Measurements from ENCODE around the gene GJA9. TPM values are rescaled to one million over a fixed set of nuclear protein-coding genes. Genes with fewer than 3 reads are reported as not detected.
A peak's percentile ranks its signal among the peaks of the same experiment; 100 is the strongest.
"Not testable (repeated sequence)": the region's sequence is repeated elsewhere in the genome, so short reads cannot be mapped to it uniquely, and the experiment has no call there.

Gene GJA9
- total RNA-seq: not detected

- no peak for DNase-seq (ENCODE audit: low read depth in 2 of 3, low spot score in 2 of 3)
Observed at GRCh38 chr1:38881487-38881886, at the start of gene GJA9. TSS of gene GJA9 (minus strand) at chr1:38881587. CDS start at chr1:38876098, 5,489 bp downstream.

GRCh38 chr1:38929476-38929875 lies 48.1 kb upstream of the GJA9 start:
- DNase-seq (ENCODE audit: low read depth in 2 of 3, low spot score in 2 of 3): no peak

GRCh38 chr1:38929054-38929453 lies 47.7 kb upstream of the GJA9 start:
- DNase-seq (ENCODE audit: low read depth in 2 of 3, low spot score in 2 of 3): no peak

GRCh38 chr1:38926091-38926490 lies 44.7 kb upstream of the GJA9 start:
- no peak for DNase-seq (ENCODE audit: low read depth in 2 of 3, low spot score in 2 of 3)

- DNase-seq (ENCODE audit: low read depth in 2 of 3, low spot score in 2 of 3): no peak
Observed at GRCh38 chr1:38925391-38925790, 44.0 kb upstream of the GJA9 start.

- DNase-seq (ENCODE audit: low read depth in 2 of 3, low spot score in 2 of 3): no peak
Observed at GRCh38 chr1:38923607-38924006, 42.2 kb upstream of the GJA9 start.

- no peak for DNase-seq (ENCODE audit: low read depth in 2 of 3, low spot score in 2 of 3)
Observed at GRCh38 chr1:38919130-38919529, 37.7 kb upstream of the GJA9 start.

GRCh38 chr1:38918568-38918967 lies 37.2 kb upstream of the GJA9 start:
- no peak for DNase-seq (ENCODE audit: low read depth in 2 of 3, low spot score in 2 of 3)

GRCh38 chr1:38917772-38918171 lies 36.4 kb upstream of the GJA9 start:
- DNase-seq (ENCODE audit: low read depth in 2 of 3, low spot score in 2 of 3): no peak

- no peak for DNase-seq (ENCODE audit: low read depth in 2 of 3, low spot score in 2 of 3)
Observed at GRCh38 chr1:38917337-38917736, 36.0 kb upstream of the GJA9 start.

- DNase-seq (ENCODE audit: low read depth in 2 of 3, low spot score in 2 of 3): peak in 2 of 3 donors; percentile 33 to 39
Observed at GRCh38 chr1:38915352-38915948, 34.1 kb upstream of the GJA9 start.

- not testable (repeated sequence) for DNase-seq (ENCODE audit: low read depth in 2 of 3, low spot score in 2 of 3)
Observed at GRCh38 chr1:38914908-38915307, 33.5 kb upstream of the GJA9 start.

- DNase-seq (ENCODE audit: low read depth in 2 of 3, low spot score in 2 of 3): no peak
Observed at GRCh38 chr1:38908821-38909220, 27.4 kb upstream of the GJA9 start.

- no peak for DNase-seq (ENCODE audit: low read depth in 2 of 3, low spot score in 2 of 3)
Observed at GRCh38 chr1:38905985-38906384, 24.6 kb upstream of the GJA9 start.

GRCh38 chr1:38899560-38899959 lies 18.2 kb upstream of the GJA9 start:
- no peak for DNase-seq (ENCODE audit: low read depth in 2 of 3, low spot score in 2 of 3)

- no peak for DNase-seq (ENCODE audit: low read depth in 2 of 3, low spot score in 2 of 3)
Observed at GRCh38 chr1:38898653-38899230, 17.4 kb upstream of the GJA9 start.

- DNase-seq (ENCODE audit: low read depth in 2 of 3, low spot score in 2 of 3): no peak
Observed at GRCh38 chr1:38896169-38896568, 14.8 kb upstream of the GJA9 start.

GRCh38 chr1:38892976-38893375 lies 11.6 kb upstream of the GJA9 start:
- DNase-seq (ENCODE audit: low read depth in 2 of 3, low spot score in 2 of 3): no peak

- peak in 1 of 3 donors; percentile 7 for DNase-seq (ENCODE audit: low read depth in 2 of 3, low spot score in 2 of 3)
Observed at GRCh38 chr1:38891753-38892152, 10.4 kb upstream of the GJA9 start.

GRCh38 chr1:38889589-38889988 lies 8.2 kb upstream of the GJA9 start:
- no peak for DNase-seq (ENCODE audit: low read depth in 2 of 3, low spot score in 2 of 3)

- no peak for DNase-seq (ENCODE audit: low read depth in 2 of 3, low spot score in 2 of 3)
Observed at GRCh38 chr1:38888423-38889333, 7.3 kb upstream of the GJA9 start.

GRCh38 chr1:38885092-38885491 lies 3.7 kb upstream of the GJA9 start:
- DNase-seq (ENCODE audit: low read depth in 2 of 3, low spot score in 2 of 3): no peak
